Epithelial cell of proximal tubule (primary cell): ENCODE data around the gene RPS5. TPM values are rescaled to one million over a fixed set of nuclear protein-coding genes. Genes with fewer than 3 reads are reported as not detected.

Experiments used
- DNase-seq: peaks from one replicate; pipeline ENCODE4 v3.0.0-alpha.2; 2011; ENCODE audit warnings: low read depth
- H3K4me3 ChIP-seq: 2 replicates; pipeline ENCODE4 v1.5.1; 2011; ENCODE audit warnings: low read depth, mild to moderate bottlenecking, low read length
- CTCF ChIP-seq: conservative IDR thresholded peaks from 2 replicates; pipeline ENCODE4 v1.5.1; 2012; ENCODE audit warnings: low read depth, mild to moderate bottlenecking, low read length
- total RNA-seq: library from RNA; depleted of rRNA; stranded (reverse); fragments of >200 nt; gene quantifications from 2 replicates; pipeline ENCODE4 v1.2.3, GENCODE V29; 2015

RPS5 gene
- total RNA-seq, 1 donor from 2014 or later: 1,628 TPM

DNA sequence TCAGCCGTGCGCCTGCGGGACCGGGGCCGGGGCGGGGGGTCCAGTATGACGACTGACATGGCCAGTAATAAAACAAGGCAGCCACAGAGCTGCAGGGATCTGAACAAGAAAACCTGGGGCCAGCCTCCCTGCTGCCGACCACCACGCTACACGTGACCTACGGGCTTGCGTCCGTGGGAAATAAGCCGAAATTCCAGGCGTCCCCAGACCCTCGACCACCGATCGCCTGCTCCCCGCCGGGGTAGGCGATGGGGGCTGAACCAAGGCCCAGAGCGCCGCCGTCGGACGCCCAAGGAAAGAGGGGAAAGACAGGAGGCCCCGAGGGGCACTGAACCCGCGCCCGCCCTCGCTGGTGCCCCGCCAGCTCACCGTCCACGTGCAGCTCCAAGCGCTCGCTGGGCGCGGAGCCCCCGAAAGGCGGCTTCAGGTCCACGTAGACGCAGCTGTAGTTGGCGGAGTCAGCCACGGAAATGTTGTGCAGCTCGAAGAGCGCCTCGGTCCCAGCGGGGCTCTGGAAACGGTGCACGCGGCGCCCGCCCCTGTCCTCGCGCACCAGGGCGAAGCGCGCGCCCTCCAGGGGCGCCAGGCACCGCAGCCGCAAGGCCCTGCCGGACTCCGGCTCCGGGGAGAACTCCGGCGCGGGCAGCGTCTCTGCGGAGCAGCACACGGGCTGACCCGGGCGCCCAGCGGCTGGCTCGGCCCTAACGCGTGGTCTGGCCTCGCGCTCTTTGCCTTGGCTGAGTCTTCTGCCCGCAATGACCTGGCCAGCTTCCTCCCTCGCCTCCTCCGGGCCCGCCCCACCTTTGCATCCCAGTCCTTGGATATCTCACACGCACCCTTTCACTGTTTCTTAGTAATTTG lies 36.8 kb upstream of the RPS5 start:
- no peak for DNase-seq
- peak overlapping the region; percentile 6 for H3K4me3 ChIP-seq
- TF ChIP-seq CTCF: no peak

- H3K4me3 ChIP-seq: no peak overlapping the region
- no peak for DNase-seq
- TF ChIP-seq CTCF: no peak
Observed at GRCh38 chr19:58350871-58351557, 36.1 kb upstream of the RPS5 start.

DNA sequence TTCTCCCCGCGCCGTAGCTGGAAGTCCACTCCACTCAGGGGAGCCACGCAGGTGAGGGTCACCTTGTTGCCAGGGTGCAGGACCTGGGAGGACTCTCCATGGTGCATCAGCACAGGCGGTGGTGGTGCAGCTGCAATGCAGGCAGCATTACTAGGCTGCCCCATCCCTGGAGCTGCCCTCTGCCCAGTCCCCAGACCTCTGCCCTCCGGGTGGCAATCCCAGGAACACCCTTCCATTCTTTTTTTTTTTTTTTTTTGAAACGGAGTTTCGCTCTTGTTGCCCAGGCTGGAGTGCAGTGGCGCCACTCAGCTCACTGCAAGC lies 35.6 kb upstream of the RPS5 start:
- DNase-seq: no peak
- H3K4me3 ChIP-seq: no peak overlapping the region
- TF ChIP-seq CTCF: no peak

- no peak for TF ChIP-seq CTCF
Observed at GRCh38 chr19:58351990-58352755, 34.9 kb upstream of the RPS5 start.

DNA sequence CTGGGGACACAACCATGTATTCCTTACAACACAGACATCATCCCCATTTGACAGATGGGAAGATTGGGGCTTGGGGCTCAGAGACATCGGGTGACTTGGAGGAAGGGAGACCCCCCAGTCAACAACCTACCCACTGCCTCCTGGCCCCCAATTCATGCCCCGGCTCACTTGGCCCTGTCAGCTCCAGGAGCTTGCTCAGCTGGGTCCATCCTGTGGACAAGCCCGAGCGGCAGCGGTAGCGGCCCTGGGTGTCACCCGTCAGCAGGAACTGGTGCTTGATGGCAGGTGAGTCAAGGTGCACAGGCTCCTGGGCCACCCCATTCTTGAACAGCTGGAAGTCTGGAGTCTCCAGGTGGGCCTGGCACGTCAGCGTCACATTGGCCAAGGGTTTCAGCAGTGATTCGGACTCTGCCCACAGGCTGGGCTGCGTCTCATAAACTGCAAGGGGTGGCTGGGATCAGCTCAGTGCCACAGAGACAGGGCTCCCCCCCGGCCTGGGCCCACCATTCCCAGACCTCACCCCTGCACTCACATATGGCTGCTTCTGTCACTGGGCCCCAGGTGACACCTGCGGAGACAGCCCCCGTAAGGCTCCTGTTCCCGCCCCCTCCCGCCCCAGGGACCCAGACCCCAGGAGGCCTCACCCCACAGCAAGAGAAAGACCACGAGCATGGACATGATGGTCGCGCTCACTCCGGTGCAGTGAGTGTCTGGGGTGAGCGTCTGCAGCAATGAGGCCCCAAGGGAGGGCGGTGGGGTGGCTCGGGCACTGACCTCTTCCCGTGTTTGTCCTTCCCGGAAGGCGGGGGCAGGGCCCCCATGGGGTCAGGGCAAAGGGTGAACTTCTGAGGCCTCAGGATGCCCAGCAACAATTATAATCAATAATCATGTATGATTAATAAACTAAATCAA lies 34.1 kb upstream of the RPS5 start, which contains the start of gene A1BG:
Gene A1BG (minus strand): TSS at position 733 of the 912 bp plus-strand sequence. CDS start 55 bp downstream, at position 678.
- DNase-seq: no peak
- no peak within 1 kb of the TSS for H3K4me3 ChIP-seq
- TF ChIP-seq CTCF: no peak

More at GRCh38 chr19:58351990-58352755, 34.9 kb upstream of the RPS5 start:
- DNase-seq: no peak
- H3K4me3 ChIP-seq: no peak overlapping the region
